Spleen (tissue), 7 donors: ENCODE results near the gene POLG.

Experiments
- POLR2A ChIP-seq, 3 donors: fragments of 450-650 bp; IDR thresholded peaks; one replicate each; pipeline ENCODE4 v1.5.1; 2017; ENCODE audit warnings: antibody characterized with exemption in 3 of 3, mild to moderate bottlenecking in 1 of 3
- TF ChIP-seq, protein P1 (sequence below), 11 experiments: fragments of 200-600 bp in 7 of 11; fragments of 450-650 bp in 4 of 11; sonication (generic) in 4 of 11; IDR thresholded peaks in 8 of 11; conservative IDR thresholded peaks in 3 of 11; 1 replicate in 7 of 11; 2 replicates in 4 of 11; pipeline versions ENCODE4 v1.4.0 to v1.8.0; 2016 to 2021; ENCODE audit warnings: antibody characterized with exemption in 11 of 11, inconsistent platforms in 4 of 11, mild to moderate bottlenecking in 1 of 11
- donor health status: DM: no; HTN: no; CAD: no; lungs with moderate emphysema.
- donor health status: DM: no; HTN: no; CAD: no.
- donor health status: DM: no; HTN: no; CAD: no.

DNA sequence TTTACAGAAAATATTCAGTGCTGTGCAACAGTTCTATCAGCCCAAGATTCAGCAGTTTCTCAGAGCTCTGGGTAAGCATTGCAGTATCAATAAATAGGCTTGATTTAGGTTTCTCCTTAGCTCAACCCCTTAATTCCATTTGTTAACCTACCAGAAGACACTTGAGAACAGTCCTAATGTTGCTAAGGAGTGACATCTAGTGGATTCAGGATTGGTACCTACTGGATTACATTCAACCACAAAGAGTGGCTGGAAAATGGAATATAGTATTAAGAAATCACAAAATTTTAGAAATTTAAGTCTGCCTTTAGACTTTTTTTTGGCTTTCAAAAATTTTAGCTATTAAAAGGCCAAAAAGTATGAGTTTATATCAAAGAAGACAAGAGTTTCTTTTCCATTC lies 34.7 kb downstream of the POLG start:
- TF ChIP-seq POLR2A (IDR thresholded peaks at IDR 0.05): no peak
- TF ChIP-seq, protein P1, sequence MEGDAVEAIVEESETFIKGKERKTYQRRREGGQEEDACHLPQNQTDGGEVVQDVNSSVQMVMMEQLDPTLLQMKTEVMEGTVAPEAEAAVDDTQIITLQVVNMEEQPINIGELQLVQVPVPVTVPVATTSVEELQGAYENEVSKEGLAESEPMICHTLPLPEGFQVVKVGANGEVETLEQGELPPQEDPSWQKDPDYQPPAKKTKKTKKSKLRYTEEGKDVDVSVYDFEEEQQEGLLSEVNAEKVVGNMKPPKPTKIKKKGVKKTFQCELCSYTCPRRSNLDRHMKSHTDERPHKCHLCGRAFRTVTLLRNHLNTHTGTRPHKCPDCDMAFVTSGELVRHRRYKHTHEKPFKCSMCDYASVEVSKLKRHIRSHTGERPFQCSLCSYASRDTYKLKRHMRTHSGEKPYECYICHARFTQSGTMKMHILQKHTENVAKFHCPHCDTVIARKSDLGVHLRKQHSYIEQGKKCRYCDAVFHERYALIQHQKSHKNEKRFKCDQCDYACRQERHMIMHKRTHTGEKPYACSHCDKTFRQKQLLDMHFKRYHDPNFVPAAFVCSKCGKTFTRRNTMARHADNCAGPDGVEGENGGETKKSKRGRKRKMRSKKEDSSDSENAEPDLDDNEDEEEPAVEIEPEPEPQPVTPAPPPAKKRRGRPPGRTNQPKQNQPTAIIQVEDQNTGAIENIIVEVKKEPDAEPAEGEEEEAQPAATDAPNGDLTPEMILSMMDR (IDR thresholded peaks at IDR 0.05 in 8 of 11, conservative IDR thresholded peaks at IDR 0.05 in 3 of 11): peak in 1 of 11 experiments; percentile 24
